Activated CD4-positive, alpha-beta T cell treated with anti-CD3 and anti-CD28 coated beads, Interleukin-2, Interleukin-4, amounts not matched to agents 100 ng/mL and 50 ng/mL, durations not matched to agents 16 hours and 8 hours (primary cell): ENCODE results near the gene PC.
A peak's percentile ranks its signal among the peaks of the same experiment; 100 is the strongest.
"Not testable (repeated sequence)": the region's sequence is repeated elsewhere in the genome, so short reads cannot be mapped to it uniquely, and the experiment has no call there.

Source experiments
- DNase-seq: peaks from one replicate; pipeline ENCODE4 v3.0.0-alpha.2; 2020; ENCODE audit warnings: low spot score

The PC gene

DNA sequence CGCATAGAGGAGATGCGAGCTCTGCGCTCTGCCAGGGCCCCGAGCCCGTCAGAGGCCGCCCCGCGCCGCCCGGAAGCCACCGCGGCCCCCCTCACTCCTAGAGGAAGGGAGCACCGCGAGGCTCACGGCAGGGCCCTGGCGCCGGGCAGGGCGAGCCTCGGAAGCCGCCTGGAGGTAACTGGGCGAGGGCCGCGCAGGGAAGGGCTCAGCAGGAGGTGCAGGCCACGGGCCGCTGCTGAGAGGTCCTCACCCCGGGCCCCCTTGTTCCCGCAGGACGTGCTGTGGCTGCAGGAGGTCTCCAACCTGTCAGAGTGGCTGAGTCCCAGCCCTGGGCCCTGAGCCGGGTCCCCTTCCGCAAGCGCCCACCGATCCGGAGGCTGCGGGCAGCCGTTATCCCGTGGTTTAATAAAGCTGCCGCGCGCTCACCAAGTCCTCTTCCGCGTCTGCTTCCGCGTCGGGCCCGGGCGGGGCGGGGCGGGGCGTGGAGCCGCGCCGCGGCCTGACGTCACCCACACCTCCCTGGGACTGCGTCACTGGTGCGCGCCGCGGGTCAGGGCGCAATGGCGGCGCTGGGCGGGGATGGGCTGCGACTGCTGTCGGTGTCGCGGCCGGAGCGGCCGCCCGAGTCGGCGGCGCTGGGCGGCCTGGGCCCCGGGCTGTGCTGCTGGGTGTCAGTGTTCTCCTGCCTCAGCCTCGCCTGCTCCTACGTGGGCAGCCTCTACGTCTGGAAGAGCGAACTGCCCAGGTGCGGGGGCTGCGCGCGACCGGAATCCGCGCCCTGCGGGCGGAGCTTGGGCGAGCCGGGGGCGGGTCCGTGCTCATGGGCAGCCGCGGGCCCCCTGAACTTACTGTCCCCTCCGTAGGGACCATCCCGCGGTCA, 115.0 kb downstream of the PC start, which contains the start of gene RCE1:
Gene RCE1 (plus strand): TSS at position 546 of the 880 bp plus-strand sequence. CDS start 15 bp downstream, at position 561.
- DNase-seq: peak; percentile 89

DNA sequence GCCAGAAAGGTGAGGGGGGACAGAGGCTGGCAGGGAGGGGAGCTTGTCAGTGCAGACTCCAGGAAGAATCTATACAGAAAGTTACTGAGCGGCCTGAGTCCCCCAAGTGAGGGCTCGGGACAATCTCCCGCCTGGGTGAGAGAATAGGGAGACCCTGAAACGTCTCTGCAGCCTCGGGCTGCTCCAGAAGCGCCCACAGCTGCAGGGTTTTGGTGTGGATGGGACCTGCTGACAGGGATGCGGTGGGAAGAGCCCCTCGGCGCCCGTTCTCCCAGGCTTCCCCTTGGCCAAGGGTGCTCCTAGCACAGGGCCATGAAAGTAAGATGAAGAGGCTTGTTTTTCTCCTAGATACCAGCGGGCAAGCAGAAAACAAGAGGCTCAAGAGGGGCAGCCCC, 115.7 kb downstream of the PC start:
- no peak for DNase-seq

DNA sequence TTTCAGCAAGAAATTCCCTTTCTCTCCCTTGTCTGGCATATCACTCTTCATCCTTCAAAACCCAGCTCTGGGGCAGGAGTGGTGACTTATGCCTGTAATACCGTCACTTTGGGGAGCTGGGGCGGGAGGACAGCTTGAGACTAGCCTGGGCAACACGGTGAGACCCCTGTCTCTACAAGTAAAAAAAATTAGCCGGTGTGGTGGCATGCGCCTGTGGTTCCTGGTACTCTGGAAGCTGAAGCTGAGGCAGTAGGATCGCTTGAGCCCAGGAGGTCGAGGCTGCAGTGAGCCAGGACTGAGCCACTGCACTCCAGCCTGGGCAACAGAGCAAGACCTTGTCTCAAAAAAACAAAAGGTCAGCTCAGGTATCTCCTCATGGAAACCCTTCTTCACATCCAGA, 116.3 kb downstream of the PC start:
- no peak for DNase-seq

DNA sequence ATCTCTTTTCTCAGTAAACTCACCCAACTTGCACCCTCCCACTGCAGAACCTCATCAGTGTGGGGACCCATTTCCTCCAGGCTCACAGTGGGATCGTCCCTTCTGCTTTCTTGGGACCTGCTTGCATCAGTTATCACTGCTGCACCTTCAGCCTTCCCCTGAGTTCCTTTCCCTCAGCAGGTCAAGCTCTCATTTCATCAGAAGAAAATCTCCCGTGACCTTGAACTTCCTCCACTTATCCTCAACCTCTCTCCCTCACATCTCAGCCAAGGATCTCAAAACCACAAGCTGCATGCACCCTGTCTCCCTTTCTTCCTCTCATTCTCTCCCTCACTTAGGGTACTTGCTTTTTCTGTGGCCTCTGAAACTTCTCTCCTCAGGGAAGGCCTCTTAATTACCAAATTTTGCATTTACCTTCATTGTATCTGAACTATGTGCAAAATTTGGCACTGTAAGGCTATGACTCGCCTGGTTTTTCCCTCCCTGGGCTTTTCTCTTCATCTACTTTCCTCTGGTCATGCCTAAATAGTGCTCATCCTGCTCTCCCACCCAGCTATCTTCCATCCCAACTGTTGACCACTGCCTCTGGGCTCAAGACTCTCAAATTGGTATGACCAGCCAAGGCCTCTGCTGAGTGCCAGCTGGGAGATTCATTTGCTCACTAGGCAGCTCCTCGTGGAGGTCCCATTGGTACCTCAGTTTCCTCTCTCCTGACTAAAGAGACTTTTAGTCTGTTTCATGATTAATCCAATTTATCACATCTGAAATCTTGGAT, 117.7 kb downstream of the PC start:
- DNase-seq: no peak

DNA sequence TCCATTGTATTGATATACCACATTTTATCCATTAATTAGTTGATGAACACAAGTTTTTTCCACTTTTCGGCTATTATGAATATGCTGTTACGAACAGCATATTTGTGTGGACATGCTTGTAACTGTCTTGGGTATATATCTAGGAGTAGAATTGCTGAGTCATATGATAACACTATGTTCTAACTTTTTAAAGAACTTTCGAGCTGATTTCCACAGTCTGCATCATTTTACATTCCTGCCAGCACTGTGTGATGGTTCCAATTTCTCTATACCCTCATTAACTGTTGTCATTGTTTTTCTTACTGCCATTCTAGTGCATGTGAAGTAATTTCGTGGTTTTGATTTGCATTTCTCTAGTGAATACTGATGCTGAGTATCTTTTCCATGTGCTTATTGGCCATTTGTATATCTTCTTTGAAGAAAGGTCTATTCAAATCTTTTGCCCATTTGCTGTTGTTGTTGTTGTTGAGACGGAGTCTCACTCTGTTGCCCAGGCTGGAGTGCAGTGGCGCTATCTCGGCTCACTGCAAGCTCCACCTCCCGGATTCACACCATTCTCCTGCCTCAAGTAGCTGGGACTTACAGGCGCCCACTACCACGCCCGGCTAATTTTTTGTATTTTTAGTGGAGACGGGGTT, 122.3 kb downstream of the PC start:
- no peak for DNase-seq

DNA sequence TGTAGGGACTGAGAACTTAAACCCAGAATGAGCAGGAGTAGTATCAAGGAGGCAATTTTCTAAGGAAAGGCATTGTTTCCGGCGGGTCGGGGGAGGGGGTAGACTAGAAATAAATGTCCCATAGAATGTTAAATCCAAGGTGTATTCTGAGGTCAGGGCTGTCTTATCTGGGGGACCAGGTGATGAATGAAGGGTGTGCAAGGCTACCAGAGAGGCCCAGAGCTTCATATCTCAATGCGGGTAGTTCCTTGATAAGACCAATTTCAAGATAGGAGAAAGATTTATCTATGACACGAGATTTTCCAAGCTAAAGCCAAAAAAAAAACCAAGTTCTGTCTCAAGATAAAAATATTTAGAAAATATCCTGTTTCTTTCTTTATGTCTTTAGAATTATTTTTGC, 123.2 kb downstream of the PC start:
- no peak for DNase-seq

DNA sequence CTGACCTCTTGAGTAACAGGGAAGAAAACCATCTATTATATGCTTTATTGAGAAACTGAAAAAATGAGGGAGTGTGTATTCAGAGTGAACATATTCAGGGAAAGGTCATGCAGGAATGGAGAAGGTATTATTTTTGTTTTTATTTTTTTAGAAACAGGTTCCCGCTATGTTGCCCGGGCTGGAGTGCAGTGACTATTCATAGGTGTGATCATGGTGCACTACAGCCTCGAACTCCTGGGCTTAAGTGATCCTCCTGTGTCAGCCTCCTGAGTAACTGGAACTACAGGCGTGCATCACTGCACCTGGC, 123.7 kb downstream of the PC start:
- no peak for DNase-seq

DNA sequence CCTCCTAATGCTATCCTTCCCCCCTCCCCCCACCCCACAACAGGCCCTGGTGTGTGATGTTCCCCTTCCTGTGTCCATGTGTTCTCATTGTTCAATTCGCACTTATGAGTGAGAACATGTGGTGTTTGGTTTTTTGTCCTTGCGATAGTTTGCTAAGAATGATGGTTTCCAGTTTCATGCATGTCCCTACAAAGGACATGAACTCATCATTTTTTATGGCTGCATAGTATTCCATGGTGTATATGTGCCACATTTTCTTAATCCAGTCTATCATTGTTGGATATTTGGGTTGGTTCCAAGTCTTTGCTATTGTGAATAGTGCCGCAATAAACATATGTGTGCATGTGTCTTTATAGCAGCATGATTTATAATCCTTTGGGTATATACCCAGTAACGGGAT, 133.6 kb downstream of the PC start:
- not testable (repeated sequence) for DNase-seq

DNA sequence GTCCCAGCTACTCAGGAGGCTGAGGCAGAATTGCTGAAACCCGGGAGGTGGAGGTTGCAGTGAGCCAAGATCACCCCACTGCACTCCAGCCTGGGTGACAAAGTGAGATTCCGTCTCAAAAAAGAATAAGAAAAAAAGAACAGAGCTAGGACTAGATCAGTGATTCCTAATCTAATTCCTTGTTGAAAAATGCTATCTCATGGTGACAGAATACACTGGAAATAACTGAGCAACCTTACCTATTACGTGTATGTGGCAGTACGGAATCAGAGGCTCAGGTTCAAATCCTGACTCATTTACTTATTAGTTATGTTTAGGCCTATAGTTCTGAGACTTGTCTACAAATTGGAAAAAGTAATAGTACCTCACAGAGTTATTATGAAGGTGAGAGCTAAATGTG, 134.5 kb downstream of the PC start:
- DNase-seq: no peak

DNA sequence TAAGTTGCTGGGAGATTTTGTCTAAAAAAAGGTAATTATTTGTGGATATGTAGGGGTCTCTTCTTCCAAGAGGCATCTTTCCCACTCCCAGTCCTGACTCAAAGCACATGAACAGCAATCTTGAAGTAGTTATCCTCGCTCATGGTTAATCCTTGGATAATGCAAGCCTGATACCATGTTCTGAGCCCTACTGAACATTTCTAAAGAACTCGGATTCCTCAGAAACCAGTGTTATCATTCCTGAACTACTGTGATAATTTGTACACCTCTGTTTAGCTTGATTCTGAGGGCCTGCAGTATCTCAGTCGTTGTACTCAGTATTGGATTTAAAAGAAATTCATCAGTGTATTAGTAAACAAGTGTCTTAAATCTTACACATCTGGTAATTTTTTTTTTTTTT, 137.3 kb downstream of the PC start:
- no peak for DNase-seq

DNA sequence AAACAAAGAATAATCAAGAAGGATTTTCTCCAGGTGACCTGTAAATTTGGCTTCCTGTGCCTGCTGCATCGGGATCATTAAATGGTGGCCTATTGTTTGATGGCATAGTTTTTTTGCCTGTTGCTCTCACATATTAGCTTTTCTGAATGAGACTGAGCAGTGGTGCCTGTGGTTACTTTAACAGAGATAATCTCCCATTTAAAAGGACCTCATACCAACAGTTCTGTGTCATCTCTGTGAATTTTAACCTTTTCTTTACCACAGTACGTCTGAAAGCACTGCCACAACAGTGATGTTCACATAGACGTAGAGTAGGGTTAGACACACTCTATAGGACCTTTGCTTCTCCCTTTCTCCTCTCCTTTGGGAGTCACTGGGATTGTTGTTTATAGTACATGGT, 137.8 kb downstream of the PC start:
- DNase-seq: no peak

DNA sequence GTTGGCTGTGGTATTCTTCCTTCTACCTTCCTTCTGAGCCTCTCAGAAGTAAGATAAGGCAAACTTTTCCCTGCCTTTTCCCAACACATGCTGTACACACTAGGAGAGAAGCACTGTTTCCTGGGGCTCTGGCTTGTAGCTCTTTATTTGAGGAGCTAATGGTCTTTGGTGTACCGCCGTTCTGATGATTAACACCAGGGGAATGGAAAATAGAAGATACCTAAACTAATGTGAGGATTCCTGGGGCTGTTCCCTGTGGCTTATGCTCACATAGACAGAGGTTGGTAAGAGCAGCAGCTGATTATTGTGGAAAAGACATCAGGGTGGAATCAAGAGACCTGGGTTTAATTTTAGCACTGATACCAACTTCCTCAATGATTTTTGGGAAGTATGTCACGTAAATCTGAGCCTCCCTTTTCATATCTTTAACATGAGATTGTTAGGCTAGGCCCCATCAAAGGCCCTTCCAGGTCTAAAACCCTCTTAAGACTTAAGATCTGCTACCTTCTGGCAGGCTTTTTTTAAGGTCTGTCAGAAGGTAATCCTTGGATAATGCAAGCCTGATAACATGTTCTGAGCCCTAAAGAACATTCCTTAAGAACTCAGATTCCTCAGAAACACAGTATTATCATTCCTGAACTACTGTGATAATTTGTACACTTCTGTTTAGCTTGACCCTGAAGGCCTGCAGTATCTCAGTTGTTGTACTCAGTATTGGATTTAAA, 139.8 kb downstream of the PC start:
- DNase-seq: no peak

DNA sequence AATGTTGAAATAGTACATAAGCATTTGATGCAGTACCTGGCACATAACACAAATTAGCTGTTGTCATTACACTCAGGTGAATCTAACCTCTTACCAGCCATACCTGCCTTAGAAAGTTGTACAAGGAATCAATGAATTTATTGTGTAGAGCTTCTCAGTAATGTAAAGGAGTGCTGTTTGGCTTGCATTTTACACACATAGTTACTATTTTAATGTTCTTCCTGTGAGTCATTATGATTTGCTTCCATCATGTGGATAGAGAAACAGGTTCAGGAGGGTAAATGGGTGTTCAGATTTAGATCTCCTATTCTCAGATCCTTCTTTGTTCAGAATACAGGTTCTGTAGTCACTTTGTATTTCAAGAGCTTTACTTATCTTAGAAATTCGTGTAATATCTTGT, 142.5 kb downstream of the PC start:
- no peak for DNase-seq

DNA sequence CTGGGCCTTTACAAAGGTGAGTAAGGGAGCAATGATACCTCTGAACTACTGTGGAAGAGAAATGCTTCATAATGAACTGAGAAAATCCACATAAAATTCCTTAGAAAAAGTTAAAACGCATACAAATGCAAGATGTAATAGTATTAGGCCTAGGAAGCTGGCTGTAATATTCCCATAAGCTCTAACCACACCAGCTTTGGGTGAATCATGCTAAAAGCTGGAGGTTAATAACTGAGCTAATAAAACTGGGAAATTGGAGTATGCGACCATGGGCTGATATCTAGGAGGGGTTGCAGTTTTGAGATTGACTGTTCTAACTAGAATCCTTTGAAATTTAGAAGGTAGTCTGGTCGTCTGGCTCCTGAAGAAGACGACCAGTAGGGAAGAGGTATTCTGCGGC, 143.5 kb downstream of the PC start:
- DNase-seq: no peak

DNA sequence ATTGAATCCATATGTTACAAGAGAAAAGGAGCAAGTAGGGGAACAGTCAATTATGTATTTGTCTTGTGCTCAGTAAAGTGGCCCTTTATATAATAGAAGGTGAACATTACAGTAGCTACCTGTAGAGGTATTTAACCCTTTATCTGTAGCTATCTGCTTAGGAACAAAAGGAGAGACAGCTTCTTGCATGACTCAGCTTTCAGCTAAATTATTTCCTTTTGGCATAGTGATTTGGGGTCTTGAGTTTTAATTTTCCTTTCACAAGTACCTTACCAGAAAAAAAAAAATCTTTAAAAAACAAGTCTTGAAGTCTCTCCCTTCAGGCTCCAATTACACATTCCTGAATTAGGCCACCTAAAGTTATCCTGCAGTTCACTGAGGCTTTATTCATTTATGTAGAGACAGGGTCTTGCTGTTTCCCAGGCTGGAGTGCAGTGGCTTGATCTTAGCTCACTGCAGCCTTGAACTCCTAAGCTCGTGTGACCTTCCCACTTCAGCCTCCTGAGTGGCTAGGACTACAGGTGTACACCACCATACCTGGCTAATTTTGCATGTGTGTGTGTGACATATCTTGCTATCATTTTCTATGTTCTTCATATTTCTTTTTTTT, 147.5 kb downstream of the PC start:
- DNase-seq: no peak

DNA sequence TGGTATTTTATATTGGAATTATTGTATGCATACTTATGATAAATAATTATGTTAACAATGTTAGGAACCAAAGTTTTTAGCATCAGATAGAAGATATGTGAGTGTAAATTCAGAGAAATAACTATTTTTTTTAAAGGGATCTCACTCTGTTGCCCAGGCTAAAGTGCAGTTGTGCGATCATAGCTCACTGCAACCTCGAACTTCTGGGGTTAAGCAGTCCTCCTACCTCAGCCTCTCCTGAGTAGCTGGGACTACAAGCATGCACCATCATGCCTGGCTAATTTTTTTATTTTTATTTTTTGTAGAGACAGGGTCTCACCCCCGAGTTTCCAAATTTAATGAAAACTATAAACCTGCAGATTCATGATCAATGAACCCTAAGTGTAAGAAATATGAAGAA, 148.6 kb downstream of the PC start:
- DNase-seq: no peak

DNA sequence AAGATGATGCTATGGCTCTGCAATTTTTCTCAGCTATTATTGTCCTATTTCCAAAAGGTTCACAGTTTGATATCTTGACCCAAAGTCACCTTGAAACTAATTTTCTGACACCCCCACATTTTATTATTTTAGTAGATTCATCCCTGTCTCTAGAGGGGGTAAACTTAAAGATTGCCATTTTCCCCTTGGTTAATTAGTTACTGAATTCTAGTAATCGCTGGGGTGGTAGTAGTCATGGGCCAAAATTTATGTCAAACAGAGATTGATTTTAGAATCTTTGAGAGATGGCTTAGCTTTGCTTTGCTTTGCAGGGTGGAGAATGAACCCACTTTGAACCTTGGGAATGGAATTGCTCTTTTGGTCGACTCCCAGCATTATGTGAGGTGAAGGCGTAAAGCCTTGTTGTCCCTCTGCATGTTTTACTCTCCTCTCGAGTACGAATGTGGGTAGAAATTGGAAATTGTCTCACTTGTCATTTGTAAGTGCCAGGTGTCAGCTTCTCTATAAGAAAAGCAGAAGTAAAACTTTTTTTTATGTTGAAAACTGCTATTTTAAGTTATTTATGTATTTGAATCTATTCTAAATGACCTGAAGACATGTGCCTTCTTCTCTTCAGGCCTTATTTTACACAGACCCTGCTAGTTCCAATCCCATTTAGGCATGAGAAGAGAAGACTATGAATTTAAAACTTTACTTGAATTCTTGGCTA, 157.3 kb downstream of the PC start:
- DNase-seq: no peak

DNA sequence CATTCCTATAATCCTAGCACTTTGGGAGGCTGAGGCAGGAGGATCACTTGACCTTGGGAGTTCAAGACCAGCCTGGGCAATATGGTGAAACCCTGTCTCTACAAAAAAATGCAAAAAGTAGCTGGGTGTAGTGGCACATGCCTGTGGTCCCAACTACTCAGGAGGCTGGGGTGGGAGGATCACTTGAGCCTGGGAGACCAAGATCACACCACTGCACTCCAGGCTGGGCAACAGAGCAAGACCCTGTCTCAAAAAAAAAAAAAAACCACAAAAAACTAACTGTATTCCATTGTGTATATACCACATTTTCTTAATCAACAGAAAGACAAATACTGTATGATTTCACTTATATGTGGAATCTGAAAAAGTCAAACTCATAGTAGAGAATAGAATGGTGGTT, 158.4 kb downstream of the PC start:
- not testable (repeated sequence) for DNase-seq
